Hepatocyte (in vitro differentiated cells): ENCODE measurements around the gene PUS10. TPM values are rescaled to one million over a fixed set of nuclear protein-coding genes. Genes with fewer than 3 reads are reported as not detected.

Source experiments
- DNase-seq: peaks from one replicate; pipeline ENCODE4 v3.0.0-alpha.2; 2016; ENCODE audit warnings: low spot score
- H2AFZ ChIP-seq: fragments of 200-600 bp; sonication (generic); 2 replicates; pipeline ENCODE4 v1.6.0; 2016; ENCODE audit warnings: antibody characterized with exemption, mild to moderate bottlenecking
- H3K27ac ChIP-seq: fragments of 200-600 bp; sonication (generic); 2 replicates; pipeline ENCODE4 v1.5.1; 2016; ENCODE audit warnings: mild to moderate bottlenecking
- H3K27me3 ChIP-seq: fragments of 200-600 bp; sonication (generic); 2 replicates; pipeline ENCODE4 v1.6.1; 2016
- H3K36me3 ChIP-seq: fragments of 200-600 bp; sonication (generic); replicated peaks from 2 replicates; pipeline ENCODE4 v1.5.1; 2016; ENCODE audit warnings: low read depth; ENCODE audit not compliant: insufficient read depth
- H3K4me1 ChIP-seq: fragments of 200-600 bp; sonication (generic); 2 replicates; pipeline ENCODE4 v1.5.1; 2016; ENCODE audit warnings: mild to moderate bottlenecking, moderate library complexity; ENCODE audit not compliant: insufficient read depth
- H3K4me2 ChIP-seq: fragments of 200-600 bp; sonication (generic); 2 replicates; pipeline ENCODE4 v1.6.0; 2016
- H3K4me3 ChIP-seq: fragments of 200-600 bp; sonication (generic); 2 replicates; pipeline ENCODE4 v1.5.1; 2016; ENCODE audit warnings: mild to moderate bottlenecking
- H3K79me2 ChIP-seq: fragments of 200-600 bp; sonication (generic); 2 replicates; pipeline ENCODE4 v1.6.0; 2017; ENCODE audit warnings: mild to moderate bottlenecking
- H3K9me2 ChIP-seq: fragments of 200-600 bp; sonication (generic); replicated peaks from 2 replicates; pipeline ENCODE4 v1.6.0; 2017; ENCODE audit warnings: mild to moderate bottlenecking; ENCODE audit not compliant: insufficient read depth
- H3K9me3 ChIP-seq: fragments of 200-600 bp; sonication (generic); 2 replicates; pipeline ENCODE4 v1.5.1; 2016; ENCODE audit warnings: low read depth, mild to moderate bottlenecking
- H4K20me1 ChIP-seq: fragments of 200-600 bp; sonication (generic); 2 replicates; pipeline ENCODE4 v1.6.0; 2016; ENCODE audit warnings: mild to moderate bottlenecking; ENCODE audit not compliant: insufficient read depth, poor library complexity, severe bottlenecking
- CTCF ChIP-seq: fragments of 200-600 bp; sonication (generic); IDR thresholded peaks from 2 replicates; pipeline ENCODE4 v1.5.1; 2016; ENCODE audit warnings: antibody characterized with exemption, mild to moderate bottlenecking; ENCODE audit not compliant: poor library complexity
- EZH2 ChIP-seq: fragments of 200-600 bp; sonication (generic); IDR thresholded peaks from 2 replicates; pipeline ENCODE4 v1.6.1; 2016; ENCODE audit warnings: antibody characterized with exemption, mild to moderate bottlenecking, borderline replicate concordance
- EZH2phosphoT487 ChIP-seq: fragments of 200-600 bp; sonication (generic); IDR thresholded peaks from one replicate; pipeline ENCODE4 v1.6.1; 2018; ENCODE audit warnings: antibody characterized with exemption, mild to moderate bottlenecking, low read depth, moderate library complexity; ENCODE audit not compliant: unreplicated experiment, severe bottlenecking
- WGBS: methylation state at CpG from one replicate; pipeline ENCODE4 v1.1.6; 2016; ENCODE audit warnings: low lambda C conversion rate; ENCODE audit errors: missing lambda C conversion rate; 5-methylcytosine and 5-hydroxymethylcytosine counted together
- polyA plus RNA-seq: library from polyadenylated mRNA; unstranded; fragments of >200 nt; fragmentation: Nextera tagmentation; extraction: Ambion mirVana; gene quantifications from 2 replicates; pipeline ENCODE4 v1.2.1, GENCODE V29; 2016
- total RNA-seq: library from RNA; depleted of rRNA; stranded (reverse); fragments of >200 nt; gene quantifications from 2 replicates; pipeline ENCODE4 v1.2.3, GENCODE V29; 2014

Gene PUS10
- total RNA-seq = 14.2 and 15.3 TPM in 2 replicates
- 3.5 and 4.5 TPM in 2 replicates for polyA plus RNA-seq

- Histone ChIP-seq H3K27me3 (no peaks in the 10 kb centered on the region), H3K9me2 (no peaks in the 10 kb centered on the region), H2AFZ (peak within 1 kb of the TSS; percentile 89), H3K4me3 (peak within 1 kb of the TSS; percentile 90), H3K4me1 (no peaks in the 10 kb centered on the region), H4K20me1 (peaks cover 23% of the 10 kb centered on the region), H3K9me3 (no peaks in the 10 kb centered on the region), H3K4me2 (peak within 1 kb of the TSS; percentile 82), H3K27ac (peak within 1 kb of the TSS; percentile 99), H3K79me2 (peaks cover 72% of the 10 kb centered on the region), H3K36me3 (no peaks in the 10 kb centered on the region)
- TF ChIP-seq EZH2phosphoT487 (no peak), CTCF (no peak), EZH2 (no peak)
- DNase-seq = peak; percentile 83
- WGBS = 2% methylated on average over 39 of the region's 39 CpGs
These were observed at the start of gene PUS10, which contains the start of gene PEX13 for GRCh38 chr2:61017556-61018317. Gene PUS10 (minus strand): TSS chr2:61018255. CDS start chr2:61011890, 6,365 bp downstream. Gene PEX13 (plus strand): TSS chr2:61017720. CDS start chr2:61017760, 40 bp downstream.

GRCh38 chr2:61065714-61066709 lies 48.0 kb upstream of the PUS10 start, which contains the start of gene SANBR:
Gene SANBR (plus strand): TSS chr2:61065871. CDS start chr2:61070351, 4,480 bp downstream.
- peaks cover 5% of the 10 kb centered on the region for H3K4me1 ChIP-seq
- H4K20me1 ChIP-seq = no peaks in the 10 kb centered on the region
- WGBS = under 1% methylated on average over 53 of the region's 112 CpGs
- H2AFZ ChIP-seq = peak within 1 kb of the TSS; percentile 90
- H3K9me3 ChIP-seq = no peaks in the 10 kb centered on the region
- H3K27me3 ChIP-seq = no peaks in the 10 kb centered on the region
- peak within 1 kb of the TSS; percentile 85 for H3K4me3 ChIP-seq
- peak within 1 kb of the TSS; percentile 86 for H3K4me2 ChIP-seq
- peak; percentile 94 for DNase-seq
- H3K27ac ChIP-seq = peak within 1 kb of the TSS; percentile 80
- H3K9me2 ChIP-seq = no peaks in the 10 kb centered on the region
- peaks cover 19% of the 10 kb centered on the region for H3K79me2 ChIP-seq
- no peaks in the 10 kb centered on the region for H3K36me3 ChIP-seq
- TF ChIP-seq CTCF = no peak
- no peak for TF ChIP-seq EZH2phosphoT487
- TF ChIP-seq EZH2 = no peak

- Histone ChIP-seq H3K4me2 (no peak overlapping the region), H3K9me2 (no peaks in the 10 kb centered on the region), H3K27ac (no peak overlapping the region), H3K79me2 (no peaks in the 10 kb centered on the region), H3K27me3 (no peaks in the 10 kb centered on the region), H3K36me3 (no peaks in the 10 kb centered on the region), H4K20me1 (no peaks in the 10 kb centered on the region), H3K4me1 (no peaks in the 10 kb centered on the region), H3K4me3 (no peak overlapping the region), H2AFZ (no peak overlapping the region), H3K9me3 (no peaks in the 10 kb centered on the region)
- TF ChIP-seq CTCF = no peak
- TF ChIP-seq EZH2 = no peak
- TF ChIP-seq EZH2phosphoT487 = no peak
- DNase-seq = no peak
These were observed 41.3 kb upstream of the PUS10 start for GRCh38 chr2:61059382-61059781.
